ENCODE data around the gene FAM120AOS.

FAM120AOS gene

GRCh38 chr9:93453047-93453914, at the start of gene FAM120AOS:
TSS of gene FAM120AOS (minus strand) at chr9:93453581. CDS start at chr9:93452709, 872 bp downstream.
- peak; percentile 62 to 88 for DNase-seq (ENCODE audit: low read depth in 1 of 2, low spot score in 1 of 2)

GRCh38 chr9:93501406-93501805, 48.0 kb upstream of the FAM120AOS start:
- DNase-seq (ENCODE audit: low read depth in 1 of 2, low spot score in 1 of 2), result no peak

- no peak for DNase-seq (ENCODE audit: low read depth in 1 of 2, low spot score in 1 of 2)
These were observed 47.4 kb upstream of the FAM120AOS start for GRCh38 chr9:93500571-93501298.

- no peak for DNase-seq (ENCODE audit: low read depth in 1 of 2, low spot score in 1 of 2)
These were observed 42.9 kb upstream of the FAM120AOS start for GRCh38 chr9:93496285-93496684.

GRCh38 chr9:93493949-93494348, 40.6 kb upstream of the FAM120AOS start:
- DNase-seq (ENCODE audit: low read depth in 1 of 2, low spot score in 1 of 2), result no peak

- DNase-seq (ENCODE audit: low read depth in 1 of 2, low spot score in 1 of 2), result no peak
These were observed 38.9 kb upstream of the FAM120AOS start for GRCh38 chr9:93492327-93492726.

- DNase-seq (ENCODE audit: low read depth in 1 of 2, low spot score in 1 of 2), result no peak
These were observed 38.3 kb upstream of the FAM120AOS start for GRCh38 chr9:93491593-93492232.

GRCh38 chr9:93488244-93488643, 34.9 kb upstream of the FAM120AOS start:
- DNase-seq (ENCODE audit: low read depth in 1 of 2, low spot score in 1 of 2), result no peak

- DNase-seq (ENCODE audit: low read depth in 1 of 2, low spot score in 1 of 2), result no peak
These were observed 32.9 kb upstream of the FAM120AOS start for GRCh38 chr9:93486268-93486667.

- DNase-seq (ENCODE audit: low read depth in 1 of 2, low spot score in 1 of 2), result no peak
These were observed 30.1 kb upstream of the FAM120AOS start for GRCh38 chr9:93483497-93483896.

- DNase-seq (ENCODE audit: low read depth in 1 of 2, low spot score in 1 of 2), result no peak
These were observed 27.4 kb upstream of the FAM120AOS start for GRCh38 chr9:93480728-93481324.

GRCh38 chr9:93480262-93480661, 26.9 kb upstream of the FAM120AOS start:
- DNase-seq (ENCODE audit: low read depth in 1 of 2, low spot score in 1 of 2), result no peak

- DNase-seq (ENCODE audit: low read depth in 1 of 2, low spot score in 1 of 2), result no peak
These were observed 26.3 kb upstream of the FAM120AOS start for GRCh38 chr9:93479726-93480125.

- no peak for DNase-seq (ENCODE audit: low read depth in 1 of 2, low spot score in 1 of 2)
These were observed 24.0 kb upstream of the FAM120AOS start for GRCh38 chr9:93477397-93477796.

GRCh38 chr9:93476924-93477323, 23.5 kb upstream of the FAM120AOS start:
- no peak for DNase-seq (ENCODE audit: low read depth in 1 of 2, low spot score in 1 of 2)

- DNase-seq (ENCODE audit: low read depth in 1 of 2, low spot score in 1 of 2), result no peak
These were observed 22.5 kb upstream of the FAM120AOS start for GRCh38 chr9:93475856-93476255.

GRCh38 chr9:93475108-93475507, 21.7 kb upstream of the FAM120AOS start:
- DNase-seq (ENCODE audit: low read depth in 1 of 2, low spot score in 1 of 2), result no peak

- DNase-seq (ENCODE audit: low read depth in 1 of 2, low spot score in 1 of 2), result no peak
These were observed 20.0 kb upstream of the FAM120AOS start for GRCh38 chr9:93473411-93473810.

- no peak for DNase-seq (ENCODE audit: low read depth in 1 of 2, low spot score in 1 of 2)
These were observed 17.7 kb upstream of the FAM120AOS start for GRCh38 chr9:93471124-93471523.

GRCh38 chr9:93470391-93470790, 17.0 kb upstream of the FAM120AOS start:
- no peak for DNase-seq (ENCODE audit: low read depth in 1 of 2, low spot score in 1 of 2)

- no peak for DNase-seq (ENCODE audit: low read depth in 1 of 2, low spot score in 1 of 2)
These were observed 15.5 kb upstream of the FAM120AOS start for GRCh38 chr9:93468763-93469456.
